SJCRH30 (cell line): Measurements from ENCODE around the gene ZBED4. TPM values are rescaled to one million over a fixed set of nuclear protein-coding genes. Genes with fewer than 3 reads are reported as not detected.
"Not testable (repeated sequence)": the region's sequence is repeated elsewhere in the genome, so short reads cannot be mapped to it uniquely, and the experiment has no call there.

Experiments
- DNase-seq, 2 experiments: peaks; one replicate each; pipeline ENCODE4 v3.0.0-alpha.2; 2015 to 2020
- H3K27ac ChIP-seq: fragments of 250-450 bp; sonication (Bioruptor Pico); 2 replicates; pipeline ENCODE4 v1.5.1; 2020; ENCODE audit warnings: mild to moderate bottlenecking, moderate library complexity
- H3K27me3 ChIP-seq: fragments of 250-450 bp; sonication (Bioruptor Pico); 2 replicates; pipeline ENCODE4 v1.5.1; 2020; ENCODE audit warnings: mild to moderate bottlenecking, moderate library complexity
- H3K36me3 ChIP-seq: fragments of 250-450 bp; sonication (Bioruptor Pico); 2 replicates; pipeline ENCODE4 v1.5.1; 2020; ENCODE audit warnings: mild to moderate bottlenecking, moderate library complexity
- H3K4me1 ChIP-seq: fragments of 250-450 bp; sonication (Bioruptor Pico); 2 replicates; pipeline ENCODE4 v1.5.1; 2020; ENCODE audit warnings: mild to moderate bottlenecking, moderate library complexity
- H3K4me3 ChIP-seq: fragments of 250-450 bp; sonication (Bioruptor Pico); 2 replicates; pipeline ENCODE4 v1.5.1; 2020; ENCODE audit warnings: mild to moderate bottlenecking, moderate library complexity
- H3K9me3 ChIP-seq: fragments of 250-450 bp; sonication (Bioruptor Pico); replicated peaks from 2 replicates; pipeline ENCODE4 v1.5.1; 2020; ENCODE audit warnings: mild to moderate bottlenecking, moderate library complexity
- total RNA-seq: library from RNA; depleted of rRNA; stranded (reverse); fragments of >200 nt; shearing (Covaris generic); gene quantifications from 2 replicates; pipeline ENCODE4 v1.2.3, GENCODE V29; 2014; rRNA removed

The ZBED4 gene
- total RNA-seq = 48.7 and 53.2 TPM in 2 replicates

- Histone ChIP-seq H3K36me3 (peaks cover 8% of the 10 kb centered on the region; the same call in 1 of the 2 replicates), H3K27me3 (no peaks in the 10 kb centered on the region), H3K9me3 (no peaks in the 10 kb centered on the region), H3K4me1 (peaks cover 12% of the 10 kb centered on the region), H3K4me3 (peak within 1 kb of the TSS; percentile 97), H3K27ac (peak within 1 kb of the TSS; percentile 86)
- peak; percentile 99 to 100 for DNase-seq
Observed at GRCh38 chr22:49852898-49853894, at the start of gene ZBED4. Gene ZBED4 (plus strand): TSS chr22:49853844. CDS start chr22:49883663, 29,819 bp downstream.

- H3K27ac ChIP-seq = no peak overlapping the region
- H3K36me3 ChIP-seq = peaks cover 82% of the 10 kb centered on the region
- no peak for DNase-seq
- H3K4me1 ChIP-seq = no peaks in the 10 kb centered on the region
- no peaks in the 10 kb centered on the region for H3K27me3 ChIP-seq
- no peak overlapping the region for H3K4me3 ChIP-seq
- H3K9me3 ChIP-seq = peaks cover 6% of the 10 kb centered on the region; the same call in 1 of the 2 replicates
Observed at GRCh38 chr22:49807129-49807528, 46.5 kb upstream of the ZBED4 start.

- Histone ChIP-seq H3K4me1 (no peaks in the 10 kb centered on the region), H3K27ac (no peak overlapping the region), H3K4me3 (no peak overlapping the region), H3K36me3 (peaks cover 86% of the 10 kb centered on the region), H3K27me3 (no peaks in the 10 kb centered on the region), H3K9me3 (peaks cover 6% of the 10 kb centered on the region; the same call in 1 of the 2 replicates)
- DNase-seq = no peak
Observed at GRCh38 chr22:49807780-49808708, 45.6 kb upstream of the ZBED4 start.

- no peaks in the 10 kb centered on the region for H3K4me1 ChIP-seq
- peaks cover 6% of the 10 kb centered on the region; the same call in 1 of the 2 replicates for H3K9me3 ChIP-seq
- no peak for DNase-seq
- no peak overlapping the region for H3K27ac ChIP-seq
- H3K36me3 ChIP-seq = peaks cover 86% of the 10 kb centered on the region
- H3K27me3 ChIP-seq = no peaks in the 10 kb centered on the region
- no peak overlapping the region for H3K4me3 ChIP-seq
Observed at GRCh38 chr22:49810363-49811019, 43.2 kb upstream of the ZBED4 start.

GRCh38 chr22:49811020-49811791, 42.4 kb upstream of the ZBED4 start:
- peaks cover 89% of the 10 kb centered on the region for H3K36me3 ChIP-seq
- no peak overlapping the region for H3K27ac ChIP-seq
- no peaks in the 10 kb centered on the region for H3K27me3 ChIP-seq
- H3K4me3 ChIP-seq = no peak overlapping the region
- H3K9me3 ChIP-seq = peaks cover 6% of the 10 kb centered on the region; the same call in 1 of the 2 replicates
- no peaks in the 10 kb centered on the region for H3K4me1 ChIP-seq
- DNase-seq = no peak

GRCh38 chr22:49812838-49813237, 40.8 kb upstream of the ZBED4 start:
- Histone ChIP-seq H3K27ac (no peak overlapping the region), H3K4me1 (no peaks in the 10 kb centered on the region), H3K36me3 (peaks cover 91% of the 10 kb centered on the region), H3K4me3 (no peak overlapping the region), H3K9me3 (peaks cover 6% of the 10 kb centered on the region; the same call in 1 of the 2 replicates), H3K27me3 (no peaks in the 10 kb centered on the region)
- no peak for DNase-seq

- peaks cover 92% of the 10 kb centered on the region for H3K36me3 ChIP-seq
- no peak for DNase-seq
- no peaks in the 10 kb centered on the region for H3K27me3 ChIP-seq
- H3K27ac ChIP-seq = no peak overlapping the region
- H3K9me3 ChIP-seq = no peaks in the 10 kb centered on the region
- no peaks in the 10 kb centered on the region for H3K4me1 ChIP-seq
- no peak overlapping the region for H3K4me3 ChIP-seq
Observed at GRCh38 chr22:49814164-49814686, 39.4 kb upstream of the ZBED4 start.

- H3K27me3 ChIP-seq = no peaks in the 10 kb centered on the region
- H3K9me3 ChIP-seq = no peaks in the 10 kb centered on the region
- H3K36me3 ChIP-seq = peaks cover 94% of the 10 kb centered on the region
- no peak for DNase-seq
- H3K4me1 ChIP-seq = no peaks in the 10 kb centered on the region
- H3K4me3 ChIP-seq = no peak overlapping the region
- H3K27ac ChIP-seq = no peak overlapping the region
Observed at GRCh38 chr22:49814856-49815255, 38.8 kb upstream of the ZBED4 start.

GRCh38 chr22:49815641-49816091, 38.0 kb upstream of the ZBED4 start:
- no peaks in the 10 kb centered on the region for H3K9me3 ChIP-seq
- no peak for DNase-seq
- no peak overlapping the region for H3K27ac ChIP-seq
- no peaks in the 10 kb centered on the region for H3K4me1 ChIP-seq
- no peak overlapping the region for H3K4me3 ChIP-seq
- no peaks in the 10 kb centered on the region for H3K27me3 ChIP-seq
- H3K36me3 ChIP-seq = peaks cover 95% of the 10 kb centered on the region

- peaks cover 100% of the 10 kb centered on the region for H3K36me3 ChIP-seq
Observed at GRCh38 chr22:49817359-49817758, 36.3 kb upstream of the ZBED4 start.

GRCh38 chr22:49820984-49821383, 32.7 kb upstream of the ZBED4 start:
- DNase-seq = no peak
- Histone ChIP-seq H3K4me1 (peaks cover 9% of the 10 kb centered on the region; the same call in 1 of the 2 replicates), H3K9me3 (no peaks in the 10 kb centered on the region), H3K36me3 (peaks cover 95% of the 10 kb centered on the region), H3K4me3 (no peak overlapping the region), H3K27ac (no peak overlapping the region), H3K27me3 (no peaks in the 10 kb centered on the region)

More at GRCh38 chr22:49817359-49817758, 36.3 kb upstream of the ZBED4 start:
- no peak for DNase-seq
- no peaks in the 10 kb centered on the region for H3K9me3 ChIP-seq
- no peak overlapping the region for H3K27ac ChIP-seq
- no peaks in the 10 kb centered on the region for H3K27me3 ChIP-seq
- H3K4me1 ChIP-seq = no peaks in the 10 kb centered on the region
- no peak overlapping the region for H3K4me3 ChIP-seq

- H3K4me1 ChIP-seq, H3K4me3 ChIP-seq, H3K9me3 ChIP-seq, H3K27me3 ChIP-seq, H3K27ac ChIP-seq, DNase-seq: not testable (repeated sequence)
- peaks cover 88% of the 10 kb centered on the region for H3K36me3 ChIP-seq
Observed at GRCh38 chr22:49821741-49822140, 31.9 kb upstream of the ZBED4 start.

GRCh38 chr22:49823289-49824045, 30.2 kb upstream of the ZBED4 start:
- no peak for DNase-seq

More at GRCh38 chr22:49823289-49824045, 30.2 kb upstream of the ZBED4 start:
- Histone ChIP-seq H3K36me3 (peaks cover 71% of the 10 kb centered on the region), H3K9me3 (no peaks in the 10 kb centered on the region), H3K4me1 (peaks cover 9% of the 10 kb centered on the region; the same call in 1 of the 2 replicates), H3K4me3 (no peak overlapping the region), H3K27ac (no peak overlapping the region), H3K27me3 (no peaks in the 10 kb centered on the region)
